Inflammatory macrophage treated with lipopolysaccharide for 1 hour (primary cell): ENCODE data around the gene PGGT1B.
A peak's percentile ranks its signal among the peaks of the same experiment; 100 is the strongest.

ENCODE experiments used
- DNase-seq, 2 donors: peaks; one replicate each; pipeline ENCODE4 v3.0.0-alpha.2; 2020 to 2022

The PGGT1B gene

GRCh38 chr5:115262321-115263077 lies at the start of gene PGGT1B:
TSS of gene PGGT1B (minus strand) at chr5:115262877. CDS start at chr5:115262851, 26 bp downstream.
- DNase-seq = peak; percentile 67 to 70

GRCh38 chr5:115309751-115310370 lies 47.2 kb upstream of the PGGT1B start:
- peak; percentile 29 to 86 for DNase-seq

GRCh38 chr5:115308815-115309214 lies 46.1 kb upstream of the PGGT1B start:
- no peak for DNase-seq

GRCh38 chr5:115306011-115306536 lies 43.4 kb upstream of the PGGT1B start:
- DNase-seq = no peak

GRCh38 chr5:115304496-115304895 lies 41.8 kb upstream of the PGGT1B start:
- no peak for DNase-seq

- DNase-seq = no peak
Measured at GRCh38 chr5:115298811-115299210, 36.1 kb upstream of the PGGT1B start.

- no peak for DNase-seq
Measured at GRCh38 chr5:115297031-115297430, 34.4 kb upstream of the PGGT1B start.

- DNase-seq = peak; percentile 76 to 78
Measured at GRCh38 chr5:115296124-115297022, 33.7 kb upstream of the PGGT1B start, which contains the start of gene CCDC112. TSS of gene CCDC112 (minus strand) at chr5:115296654. CDS start at chr5:115296543, 111 bp downstream.

- DNase-seq = no peak
Measured at GRCh38 chr5:115295777-115296123, 33.1 kb upstream of the PGGT1B start.

GRCh38 chr5:115291397-115291796 lies 28.7 kb upstream of the PGGT1B start:
- DNase-seq = no peak

GRCh38 chr5:115289104-115289503 lies 26.4 kb upstream of the PGGT1B start:
- DNase-seq = peak; percentile 29 to 43

GRCh38 chr5:115284021-115284420 lies 21.3 kb upstream of the PGGT1B start:
- DNase-seq = no peak

- DNase-seq = no peak
Measured at GRCh38 chr5:115282131-115282530, 19.5 kb upstream of the PGGT1B start.

GRCh38 chr5:115274584-115274983 lies 11.9 kb upstream of the PGGT1B start:
- peak; percentile 44 to 66 for DNase-seq

GRCh38 chr5:115272297-115272958 lies 9.8 kb upstream of the PGGT1B start:
- no peak for DNase-seq

GRCh38 chr5:115271295-115272050 lies 8.8 kb upstream of the PGGT1B start:
- DNase-seq = peak; percentile 52 to 66

- DNase-seq = no peak
Measured at GRCh38 chr5:115267617-115268016, 4.9 kb upstream of the PGGT1B start.

- DNase-seq = no peak
Measured at GRCh38 chr5:115265220-115265619, 2.5 kb upstream of the PGGT1B start.

- DNase-seq = no peak
Measured at GRCh38 chr5:115264786-115265185, 2.1 kb upstream of the PGGT1B start.

GRCh38 chr5:115263078-115263380 lies 352 bp upstream of the PGGT1B start:
- DNase-seq = no peak

GRCh38 chr5:115262011-115262320 lies 711 bp downstream of the PGGT1B start:
- DNase-seq = no peak

GRCh38 chr5:115260248-115260647 lies 2.4 kb downstream of the PGGT1B start:
- DNase-seq = no peak
